ENCODE measurements around the gene KLHL36.

GRCh38 chr16:84600343-84601229, 47.7 kb upstream of the KLHL36 start:
- no peak for TF ChIP-seq CTCF (IDR thresholded peaks at IDR 0.05)
- TF ChIP-seq POLR2A (IDR thresholded peaks at IDR 0.05), result no peak

All from uterus (tissue), 2 donors.